Adrenal gland (tissue), 12 donors: Measurements from ENCODE around the gene DHRS13. TPM values are rescaled to one million over a fixed set of nuclear protein-coding genes. Genes with fewer than 3 reads are reported as not detected.
"Not testable (repeated sequence)": the region's sequence is repeated elsewhere in the genome, so short reads cannot be mapped to it uniquely, and the experiment has no call there.

Source experiments
- DNase-seq, 7 donors: peaks; one replicate each; pipeline ENCODE4 v3.0.0-alpha.2; 2019 to 2020
- H3K27ac ChIP-seq, 5 donors: fragments of 200-600 bp; sonication (generic) in 4 of 5; 1 replicate in 3 of 5; 2 replicates in 2 of 5; pipeline versions ENCODE4 v1.5.1 to v1.8.0; 2016 to 2020; ENCODE audit warnings: mild to moderate bottlenecking in 1 of 5
- H3K27me3 ChIP-seq: fragments of 200-600 bp; 2 replicates; pipeline ENCODE4 v1.8.0; 2021
- H3K36me3 ChIP-seq, 2 donors: fragments of 200-600 bp; replicated peaks in 1 of 2; 1 replicate in 1 of 2; 2 replicates in 1 of 2; pipeline versions ENCODE4 v1.5.1 to v1.8.0; 2018 to 2022
- H3K4me1 ChIP-seq, 2 donors: fragments of 200-600 bp; replicated peaks in 1 of 2; 1 replicate in 1 of 2; 2 replicates in 1 of 2; pipeline versions ENCODE4 v1.5.1 to v1.8.0; 2018 to 2021
- H3K4me3 ChIP-seq, 4 donors: fragments of 200-600 bp; sonication (generic) in 3 of 4; one replicate each; pipeline ENCODE4 v1.5.1; 2016 to 2018
- H3K9me3 ChIP-seq, 3 donors: fragments of 200-600 bp; sonication (generic) in 1 of 3; replicated peaks in 1 of 3; 1 replicate in 2 of 3; 2 replicates in 1 of 3; pipeline versions ENCODE4 v1.5.1 to v1.8.0; 2016 to 2021
- POLR2A ChIP-seq, 2 donors: fragments of 450-650 bp; IDR thresholded peaks; one replicate each; pipeline ENCODE4 v1.6.1; 2017; ENCODE audit warnings: antibody characterized with exemption in 2 of 2, mild to moderate bottlenecking in 2 of 2, moderate library complexity in 1 of 2
- WGBS, 4 donors: extraction: QIAGEN DNeasy Blood & Tissue Kit in 2 of 4; methylation state at CpG; one replicate each; pipeline versions ENCODE4 v1.1.5 to v1.1.7; 2013 to 2017; 5-methylcytosine and 5-hydroxymethylcytosine counted together
- intact Hi-C, 2 donors: fragments of 100-400 bp; cut with DNase I; formaldehyde crosslinking; loops; one replicate each; pipeline versions ENCODE4 v1.14.1 to v1.15.0; 2022 to 2023
- polyA plus RNA-seq, 3 donors: library from polyadenylated mRNA; stranded (reverse); fragments of 200-250 nt in 2 of 3; fragments of 350-450 nt in 1 of 3; fragmentation: Illumina TruSeq in 1 of 3; extraction: RNeasy Lipid Tissue Mini Kit (QIAGEN cat#74804) in 1 of 3; gene quantifications; one replicate each; pipeline ENCODE4 v1.2.3, GENCODE V29; 2013 to 2014
- total RNA-seq, 9 donors: library from RNA; depleted of rRNA in 4 of 9; stranded (reverse); fragments of >200 nt in 4 of 9; fragments of 120-200 nt in 1 of 9; fragmentation: NEBNext Ultra II Directional in 1 of 9; extraction: Animal tissue kit (Norgen Biotek cat#: 25700) in 1 of 9; gene quantifications; one replicate each; pipeline versions ENCODE4 v1.1.0 to v1.2.4, GENCODE V29; 2013 to 2023
- TF ChIP-seq, protein P1 (sequence below), 6 experiments: fragments of 450-650 bp in 4 of 6; fragments of 200-600 bp in 2 of 6; sonication (generic) in 1 of 6; IDR thresholded peaks; 1 replicate in 5 of 6; 2 replicates in 1 of 6; pipeline versions ENCODE4 v1.5.1 to v1.8.0; 2016 to 2021; ENCODE audit warnings: antibody characterized with exemption in 6 of 6, mild to moderate bottlenecking in 2 of 6, moderate library complexity in 1 of 6
- donor health status: healthy with polysubstance abuse.
- donor health status: Bipolar disorder and iron deficiency.
- donor health status: DM: yes; HTN: yes; CAD: no.
- donor health status: DM: no; HTN: no; CAD: no.
- donor health status: DM: no; HTN: no; CAD: no.
- donor health status: DM: yes; HTN: yes; CAD: no.

The DHRS13 gene
- total and polyA plus RNA-seq, 12 donors = 4.4 to 23.5 (median 14.7) TPM

DNA sequence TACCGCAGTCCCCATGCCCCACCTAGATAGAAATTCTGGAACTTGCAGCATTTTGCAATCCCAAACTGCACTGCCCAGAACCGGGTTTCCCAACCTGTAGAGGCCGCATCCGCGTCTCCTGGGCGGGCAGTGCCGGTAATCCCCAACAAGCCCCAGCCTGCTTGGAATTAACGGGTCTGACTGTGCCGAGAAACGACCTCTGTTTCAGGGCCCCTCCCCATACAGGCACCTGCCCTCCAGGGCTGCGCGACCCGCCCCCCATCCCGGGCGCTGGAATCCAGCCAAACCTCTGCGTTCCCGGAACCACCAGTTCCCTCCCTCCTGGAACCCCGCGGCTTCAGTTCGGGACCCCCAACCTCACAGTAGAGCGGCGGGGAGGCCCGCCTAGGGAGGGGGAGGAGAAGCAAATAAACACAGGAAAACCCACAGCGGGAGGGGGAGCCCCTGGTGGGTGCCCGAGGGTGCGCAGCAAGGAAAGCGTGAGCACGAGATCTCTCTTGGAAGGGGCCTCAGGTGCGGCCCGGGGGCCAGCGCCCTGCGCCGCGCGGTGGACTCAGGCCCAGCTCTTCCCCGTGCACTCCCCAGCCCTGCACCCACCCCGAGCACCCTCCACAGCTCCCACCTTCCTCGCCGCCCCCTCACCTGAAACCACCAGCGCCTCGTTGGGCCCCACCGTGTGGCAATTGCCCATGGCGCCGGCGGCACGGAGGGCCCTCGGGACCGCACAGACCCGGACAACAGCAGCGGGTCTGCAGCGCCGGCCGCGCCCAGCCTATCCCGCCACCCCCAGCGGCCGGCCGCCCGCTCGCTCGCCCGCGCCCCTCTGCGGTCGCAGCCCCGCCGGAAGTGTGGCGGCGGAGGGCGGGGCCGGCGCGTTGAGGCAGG lies 5.8 kb downstream of the DHRS13 start, which contains the start of gene FLOT2:
FLOT2 (minus strand) TSS at position 850 of the 885 bp plus-strand sequence; CDS start at position 691, 159 bp downstream.
- 0 to 1% (median 0%) methylated on average over 10 to 73 of the region's 73 CpGs for WGBS, 4 donors
- TF ChIP-seq POLR2A (IDR thresholded peaks at IDR 0.05) = peak; percentile 25 to 41
- TF ChIP-seq, protein P1, sequence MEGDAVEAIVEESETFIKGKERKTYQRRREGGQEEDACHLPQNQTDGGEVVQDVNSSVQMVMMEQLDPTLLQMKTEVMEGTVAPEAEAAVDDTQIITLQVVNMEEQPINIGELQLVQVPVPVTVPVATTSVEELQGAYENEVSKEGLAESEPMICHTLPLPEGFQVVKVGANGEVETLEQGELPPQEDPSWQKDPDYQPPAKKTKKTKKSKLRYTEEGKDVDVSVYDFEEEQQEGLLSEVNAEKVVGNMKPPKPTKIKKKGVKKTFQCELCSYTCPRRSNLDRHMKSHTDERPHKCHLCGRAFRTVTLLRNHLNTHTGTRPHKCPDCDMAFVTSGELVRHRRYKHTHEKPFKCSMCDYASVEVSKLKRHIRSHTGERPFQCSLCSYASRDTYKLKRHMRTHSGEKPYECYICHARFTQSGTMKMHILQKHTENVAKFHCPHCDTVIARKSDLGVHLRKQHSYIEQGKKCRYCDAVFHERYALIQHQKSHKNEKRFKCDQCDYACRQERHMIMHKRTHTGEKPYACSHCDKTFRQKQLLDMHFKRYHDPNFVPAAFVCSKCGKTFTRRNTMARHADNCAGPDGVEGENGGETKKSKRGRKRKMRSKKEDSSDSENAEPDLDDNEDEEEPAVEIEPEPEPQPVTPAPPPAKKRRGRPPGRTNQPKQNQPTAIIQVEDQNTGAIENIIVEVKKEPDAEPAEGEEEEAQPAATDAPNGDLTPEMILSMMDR (IDR thresholded peaks at IDR 0.05) = peak in 5 of 6 experiments; percentile 9 to 44 (median 14)
- intact Hi-C loops = loop anchor here in 1 of 2 donors (5.0 kb wide), 2 partner anchors 35 to 135 kb away; no protein-coding TSS in a partner anchor

DNA sequence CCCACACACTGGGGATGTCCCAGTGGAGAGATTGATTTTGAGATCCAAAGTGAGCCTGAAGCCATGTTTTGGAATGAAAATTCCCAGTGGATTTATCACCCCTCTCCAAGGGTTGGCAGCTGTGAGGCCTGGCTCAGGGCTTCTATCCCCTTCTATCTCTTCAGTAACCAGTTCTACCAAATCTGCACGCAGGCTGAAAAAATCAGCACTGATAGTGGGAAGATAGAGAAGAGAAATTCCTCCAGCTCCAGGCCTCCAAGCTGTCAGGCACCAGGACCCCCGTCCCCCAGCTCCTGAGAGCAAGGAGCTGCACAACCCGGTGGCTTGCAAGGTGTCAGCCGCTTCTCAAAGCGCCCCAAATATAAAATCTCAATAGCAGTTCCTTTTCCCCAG lies 6.4 kb downstream of the DHRS13 start:
- WGBS, 4 donors = 13 to 27% (median 19%) methylated on average over 5 of the region's 5 CpGs
- intact Hi-C loops = loop anchor here in 1 of 2 donors (5.0 kb wide), 2 partner anchors 34 to 134 kb away; no protein-coding TSS in a partner anchor
- DNase-seq = no peak
- peaks cover 7 to 43% of the 10 kb centered on the region in 2 donors for H3K4me1 ChIP-seq
- H3K27ac ChIP-seq = peak overlapping the region; percentile 76 to 98 (median 95)
- peak overlapping the region in 2 of 4 donors; percentile 95 to 96 for H3K4me3 ChIP-seq
- H3K27me3 ChIP-seq = no peaks in the 10 kb centered on the region
- no peak for TF ChIP-seq POLR2A (IDR thresholded peaks at IDR 0.05)
- TF ChIP-seq, protein P1 (IDR thresholded peaks at IDR 0.05) = no peak
- no peaks in the 10 kb centered on the region for H3K36me3 ChIP-seq
- no peaks in the 10 kb centered on the region for H3K9me3 ChIP-seq

More for the DNA sequence above, 5.8 kb downstream of the DHRS13 start, which contains the start of gene FLOT2:
- peaks cover 7 to 49% of the 10 kb centered on the region in 2 donors for H3K4me1 ChIP-seq
- no peaks in the 10 kb centered on the region for H3K27me3 ChIP-seq
- peak within 1 kb of the TSS; percentile 76 to 98 (median 95) for H3K27ac ChIP-seq
- H3K4me3 ChIP-seq = peak within 1 kb of the TSS; percentile 3 to 96 (median 95)
- peak; percentile 66 to 89 (median 80) for DNase-seq
- H3K9me3 ChIP-seq = no peaks in the 10 kb centered on the region
- no peaks in the 10 kb centered on the region for H3K36me3 ChIP-seq

DNA sequence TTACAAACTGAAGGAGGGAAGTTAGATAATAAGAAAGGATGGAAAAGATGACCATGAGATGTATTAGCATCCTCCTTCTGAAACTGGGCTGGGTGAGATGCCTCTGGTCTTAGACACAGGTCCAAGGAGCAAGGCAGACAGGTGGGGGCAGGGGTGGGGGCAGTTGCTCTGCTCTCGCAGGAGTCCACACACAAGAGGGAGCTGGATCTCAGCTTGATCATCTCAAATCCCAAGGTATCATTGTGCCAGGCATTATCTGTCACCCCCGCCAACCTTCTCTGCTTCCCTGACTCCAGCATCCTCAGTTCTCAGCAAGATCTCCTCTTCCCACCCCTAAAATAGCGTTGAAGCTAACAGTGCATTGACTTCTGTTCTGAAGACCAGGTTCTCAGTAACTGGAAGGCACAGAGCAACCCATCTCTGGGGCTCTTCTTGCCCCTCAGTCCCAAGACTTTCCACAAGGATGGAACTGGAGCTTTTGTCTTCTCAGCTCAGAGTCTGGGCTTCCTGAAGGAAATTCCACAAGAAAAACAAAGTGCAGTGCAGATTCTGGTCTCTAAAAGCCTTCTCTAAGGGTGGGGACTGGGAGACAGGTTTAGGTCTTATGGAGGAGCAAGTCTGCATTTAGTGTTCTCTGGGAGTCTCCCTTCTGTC lies 7.0 kb downstream of the DHRS13 start:
- TF ChIP-seq, protein P1 (IDR thresholded peaks at IDR 0.05) = no peak
- no peak for TF ChIP-seq POLR2A (IDR thresholded peaks at IDR 0.05)
- intact Hi-C loops = loop anchor here in 1 of 2 donors (5.0 kb wide), 2 partner anchors 34 to 134 kb away; no protein-coding TSS in a partner anchor
- H3K9me3 ChIP-seq = no peaks in the 10 kb centered on the region
- H3K27me3 ChIP-seq = no peaks in the 10 kb centered on the region
- no peak for DNase-seq
- H3K36me3 ChIP-seq = no peaks in the 10 kb centered on the region
- H3K27ac ChIP-seq = peak overlapping the region in 4 of 5 donors; percentile 76 to 98 (median 96)
- H3K4me1 ChIP-seq = peaks cover 7 to 38% of the 10 kb centered on the region in 2 donors
- 45 to 75% (median 69%) methylated on average over 2 to 3 of the region's 3 CpGs for WGBS, 4 donors
- peak overlapping the region in 1 of 4 donors; percentile 96 for H3K4me3 ChIP-seq

DNA sequence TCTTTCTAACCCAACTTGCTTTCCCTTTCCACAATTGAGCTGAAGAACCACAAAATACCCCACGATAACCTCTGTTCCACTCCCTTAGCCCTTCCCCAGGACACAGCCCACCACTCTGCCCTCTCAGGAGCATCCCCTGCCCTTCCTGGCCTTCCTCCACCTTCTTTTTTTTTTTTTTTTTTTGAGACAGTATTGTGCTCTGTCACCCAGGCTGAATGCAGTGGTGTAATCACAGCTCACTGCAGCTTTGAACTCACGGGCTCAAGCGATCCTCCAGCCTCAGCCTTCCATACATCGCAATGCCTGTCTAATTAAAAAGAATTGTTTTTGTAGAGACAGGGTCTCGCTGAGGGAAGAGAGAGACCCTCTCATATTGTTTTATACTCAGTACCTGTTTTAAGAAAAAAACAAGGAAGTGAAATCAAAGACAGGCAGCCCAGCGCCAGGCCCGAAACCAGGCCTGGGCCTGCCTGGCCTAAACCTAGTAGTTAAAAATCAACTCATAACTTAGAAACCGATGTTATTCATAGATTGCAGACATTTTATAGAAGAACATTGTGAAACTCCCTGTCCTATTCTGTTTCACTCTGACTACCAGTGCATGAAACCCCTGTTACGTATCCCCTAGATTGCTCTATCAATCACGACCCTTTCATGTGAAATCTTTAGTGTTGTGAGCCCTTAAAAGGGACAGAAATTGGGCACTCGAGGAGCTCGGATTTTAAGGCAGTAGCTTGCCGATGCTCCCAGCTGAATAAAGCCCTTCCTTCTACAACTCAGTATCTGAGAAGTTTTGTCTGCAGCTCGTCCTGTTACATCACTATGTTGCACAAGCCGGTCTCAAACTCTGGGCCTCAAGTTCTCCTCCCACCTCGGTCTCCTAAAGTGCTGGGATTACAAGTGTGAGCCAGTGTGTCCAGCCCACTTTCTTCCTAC lies 9.4 kb downstream of the DHRS13 start:
- H3K9me3 ChIP-seq, H3K27me3 ChIP-seq, intact Hi-C loops, DNase-seq, H3K4me3 ChIP-seq, H3K36me3 ChIP-seq: not testable (repeated sequence)
- Histone ChIP-seq H3K4me1 (peaks cover 7 to 38% of the 10 kb centered on the region in 2 donors), H3K27ac (peak overlapping the region in 2 of 5 donors; percentile 13 to 69)
- 72 to 84% (median 78%) methylated on average over 16 of the region's 16 CpGs for WGBS, 4 donors
